GM06990 (cell line): Measurements from ENCODE around the gene PLPP1.

Experiments
- DNase-seq: peaks from one replicate; pipeline ENCODE4 v3.0.0-alpha.2; 2011; ENCODE audit not compliant: insufficient read length; ENCODE audit errors: extremely low read depth
- H3K27me3 ChIP-seq: replicated peaks from 2 replicates; pipeline ENCODE4 v1.6.0; 2011; ENCODE audit warnings: low read length; ENCODE audit not compliant: control insufficient read depth, insufficient read depth
- H3K36me3 ChIP-seq: 2 replicates; pipeline ENCODE4 v1.5.1; 2011; ENCODE audit warnings: low read length; ENCODE audit not compliant: control insufficient read depth, insufficient read depth
- H3K4me3 ChIP-seq: replicated peaks from 2 replicates; pipeline ENCODE4 v1.5.1; 2011; ENCODE audit warnings: low read depth, mild to moderate bottlenecking, control low read depth, low read length
- TF ChIP-seq, protein P1 (sequence below): IDR thresholded peaks from 2 replicates; pipeline ENCODE4 v1.5.1; 2011; ENCODE audit warnings: low read length, control low read depth, mild to moderate bottlenecking, inconsistent platforms; ENCODE audit not compliant: insufficient read depth, poor library complexity, severe bottlenecking

Gene PLPP1

DNA sequence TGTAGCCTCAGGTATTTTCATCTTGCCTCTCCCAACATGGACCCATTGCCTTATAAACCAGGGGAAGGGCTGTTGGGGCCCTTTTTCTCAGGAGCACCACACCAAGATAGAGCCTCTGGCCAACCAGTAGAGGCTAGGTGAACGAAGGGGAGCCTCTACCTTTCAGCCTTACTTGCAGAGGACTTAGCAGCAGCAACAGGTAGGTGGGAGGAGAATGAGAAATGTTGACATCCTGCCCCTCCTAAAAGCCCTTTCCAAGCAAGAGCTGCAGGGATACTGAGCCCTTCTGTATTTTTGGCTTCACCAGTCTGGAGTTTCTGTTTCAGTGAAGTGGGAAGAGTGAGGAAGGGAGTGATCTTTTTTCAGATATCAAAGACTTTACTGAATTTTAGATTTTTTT lies 149.5 kb downstream of the PLPP1 start:
- no peak overlapping the region for H3K4me3 ChIP-seq
- TF ChIP-seq, protein P1, sequence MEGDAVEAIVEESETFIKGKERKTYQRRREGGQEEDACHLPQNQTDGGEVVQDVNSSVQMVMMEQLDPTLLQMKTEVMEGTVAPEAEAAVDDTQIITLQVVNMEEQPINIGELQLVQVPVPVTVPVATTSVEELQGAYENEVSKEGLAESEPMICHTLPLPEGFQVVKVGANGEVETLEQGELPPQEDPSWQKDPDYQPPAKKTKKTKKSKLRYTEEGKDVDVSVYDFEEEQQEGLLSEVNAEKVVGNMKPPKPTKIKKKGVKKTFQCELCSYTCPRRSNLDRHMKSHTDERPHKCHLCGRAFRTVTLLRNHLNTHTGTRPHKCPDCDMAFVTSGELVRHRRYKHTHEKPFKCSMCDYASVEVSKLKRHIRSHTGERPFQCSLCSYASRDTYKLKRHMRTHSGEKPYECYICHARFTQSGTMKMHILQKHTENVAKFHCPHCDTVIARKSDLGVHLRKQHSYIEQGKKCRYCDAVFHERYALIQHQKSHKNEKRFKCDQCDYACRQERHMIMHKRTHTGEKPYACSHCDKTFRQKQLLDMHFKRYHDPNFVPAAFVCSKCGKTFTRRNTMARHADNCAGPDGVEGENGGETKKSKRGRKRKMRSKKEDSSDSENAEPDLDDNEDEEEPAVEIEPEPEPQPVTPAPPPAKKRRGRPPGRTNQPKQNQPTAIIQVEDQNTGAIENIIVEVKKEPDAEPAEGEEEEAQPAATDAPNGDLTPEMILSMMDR, result no peak

DNA sequence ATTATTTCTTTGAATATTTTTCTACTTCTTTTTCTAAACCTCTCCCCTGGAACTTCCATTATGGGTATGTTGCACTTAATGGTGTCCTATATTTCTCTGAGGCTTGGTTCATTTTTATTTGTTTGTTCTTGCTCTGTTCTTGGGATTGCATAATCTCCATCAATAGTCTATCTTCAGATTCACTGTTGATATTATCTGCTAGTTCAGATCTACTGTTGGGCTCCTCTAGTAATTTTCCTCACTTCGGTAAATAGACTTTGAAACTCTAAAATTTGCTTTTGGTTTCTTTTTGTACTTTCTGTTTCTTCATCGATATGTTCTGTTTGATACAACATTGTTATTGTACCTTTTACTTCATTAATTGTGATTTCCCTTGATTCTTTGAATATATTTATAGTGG lies 150.7 kb downstream of the PLPP1 start:
- no peak overlapping the region for H3K4me3 ChIP-seq
- peaks cover 2% of the 10 kb centered on the region for H3K36me3 ChIP-seq
- no peaks in the 10 kb centered on the region for H3K27me3 ChIP-seq
- TF ChIP-seq, protein P1, result no peak
- DNase-seq, result no peak

More for the DNA sequence above, 149.5 kb downstream of the PLPP1 start:
- Histone ChIP-seq H3K27me3 (no peaks in the 10 kb centered on the region), H3K36me3 (peaks cover 2% of the 10 kb centered on the region)
- no peak for DNase-seq

DNA sequence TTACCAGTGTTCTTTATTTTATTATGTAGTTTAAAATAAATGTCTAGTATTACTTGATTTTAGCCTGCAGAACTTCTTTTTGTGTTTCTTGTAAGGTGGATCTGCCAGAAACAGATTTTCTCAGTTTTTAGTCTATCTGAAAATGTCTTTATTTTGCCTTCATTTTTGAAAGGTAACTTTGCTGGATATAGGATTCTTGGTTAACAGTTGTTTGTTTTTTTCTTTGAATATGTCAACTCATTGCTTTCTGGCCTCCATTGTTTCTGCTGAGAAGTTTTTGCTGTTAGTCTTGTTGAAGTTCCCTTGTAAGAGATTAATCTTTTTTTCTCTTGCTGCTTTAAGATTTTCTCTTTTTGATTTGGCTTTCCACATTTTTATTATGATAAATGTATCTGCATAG lies 151.5 kb downstream of the PLPP1 start:
- no peak for DNase-seq
- no peaks in the 10 kb centered on the region for H3K27me3 ChIP-seq
- peaks cover 2% of the 10 kb centered on the region for H3K36me3 ChIP-seq
- TF ChIP-seq, protein P1, result no peak
- no peak overlapping the region for H3K4me3 ChIP-seq

DNA sequence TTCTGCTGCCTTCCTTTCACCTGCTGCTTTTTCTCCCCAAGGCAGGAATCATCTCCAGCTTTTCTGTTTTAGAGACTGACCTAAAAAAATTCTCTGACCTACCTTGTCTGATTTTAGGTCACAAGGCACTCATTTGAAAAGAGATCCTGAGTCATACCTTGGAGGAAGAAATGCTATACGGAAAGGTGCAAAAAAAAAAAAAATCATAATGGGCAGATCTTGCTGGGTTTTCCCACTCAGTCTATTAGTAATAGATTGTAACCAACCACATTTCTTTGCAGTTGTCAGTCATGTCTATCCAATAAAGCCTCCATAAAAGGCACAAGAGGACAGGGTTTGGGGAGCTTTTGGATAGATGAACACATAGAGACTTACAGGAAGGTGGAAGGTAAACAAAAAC lies 157.0 kb downstream of the PLPP1 start:
- H3K27me3 ChIP-seq, result no peaks in the 10 kb centered on the region
- TF ChIP-seq, protein P1, result no peak
- DNase-seq, result no peak
- H3K4me3 ChIP-seq, result no peak overlapping the region
- H3K36me3 ChIP-seq, result peaks cover 3% of the 10 kb centered on the region; the same call in 1 of the 2 replicates
